IMR-90 (cell line): ENCODE measurements around the gene TCEAL1. TPM values are rescaled to one million over a fixed set of nuclear protein-coding genes. Genes with fewer than 3 reads are reported as not detected.

Experiments
- ATAC-seq: fragments of 200-7000 bp; cut with Tn5 transposase; 2 replicates; pipeline ENCODE4 v1.9.1; 2020; ENCODE audit warnings: low read depth, mild to moderate bottlenecking, moderate library complexity
- BruUV-seq: library from RNA; stranded (reverse); fragments of 400-500 nt; replicated peaks from 2 replicates; lab custom pipeline; 2021; lab: Mats Ljungman, UMichigan
- CTCF ChIA-PET: fragments of 300-600 bp; formaldehyde crosslinking; extraction: SDS; loops from one replicate; lab custom pipeline; 2021; ENCODE audit warnings: antibody characterized with exemption; lab: Yijun Ruan, JAX
- POLR2A ChIA-PET: fragments of 300-600 bp; sonication (Branson Sonifier 250); formaldehyde crosslinking; loops from one replicate; lab custom pipeline; 2022; ENCODE audit warnings: antibody characterized with exemption; ENCODE audit not compliant: unreplicated experiment; lab: Charles Lee
- DNase-seq: peaks from one replicate; pipeline ENCODE4 v3.0.0; 2013
- H2AFZ ChIP-seq: replicated peaks from 2 replicates; pipeline ENCODE3; 2013; ENCODE audit warnings: low read length, mild to moderate bottlenecking; ENCODE audit not compliant: poor library complexity
- H2AK5ac ChIP-seq: 2 replicates; pipeline ENCODE4 v1.6.1; 2013; ENCODE audit warnings: low read depth, low read length, inconsistent platforms
- H2AK9ac ChIP-seq: replicated peaks from 2 replicates; pipeline ENCODE3; 2013; ENCODE audit warnings: mild to moderate bottlenecking, low read depth, low read length, moderate library complexity; ENCODE audit not compliant: poor library complexity
- H2BK120ac ChIP-seq: 2 replicates; pipeline ENCODE4 v1.6.1; 2013; ENCODE audit warnings: low read depth, low read length, inconsistent platforms
- H2BK15ac ChIP-seq: 3 replicates; pipeline ENCODE4 v1.6.1; 2013; ENCODE audit warnings: low read depth, low read length, inconsistent platforms
- H2BK20ac ChIP-seq: 2 replicates; pipeline ENCODE4 v1.6.1; 2013; ENCODE audit warnings: low read depth, mild to moderate bottlenecking, inconsistent platforms, low read length, moderate library complexity
- H2BK5ac ChIP-seq: 2 replicates; pipeline ENCODE4 v1.6.1; 2013; ENCODE audit warnings: mild to moderate bottlenecking, low read depth, low read length, inconsistent platforms; ENCODE audit not compliant: poor library complexity, severe bottlenecking
- H3K14ac ChIP-seq: replicated peaks from 2 replicates; pipeline ENCODE4 v1.6.1; 2013; ENCODE audit warnings: low read depth, low read length, inconsistent platforms
- H3K18ac ChIP-seq: 2 replicates; pipeline ENCODE4 v1.6.1; 2013; ENCODE audit warnings: low read depth, low read length, control low read depth
- H3K23ac ChIP-seq: 2 replicates; pipeline ENCODE4 v1.6.1; 2013; ENCODE audit warnings: low read depth, low read length, inconsistent platforms
- H3K27ac ChIP-seq: 2 replicates; pipeline ENCODE4 v1.5.1; 2013; ENCODE audit warnings: mild to moderate bottlenecking, control low read depth, low read length; ENCODE audit not compliant: insufficient read depth
- H3K27me3 ChIP-seq: 2 replicates; pipeline ENCODE4 v1.6.1; 2013; ENCODE audit warnings: low read length; ENCODE audit not compliant: control insufficient read depth, insufficient read depth
- H3K36me3 ChIP-seq: 2 replicates; pipeline ENCODE4 v1.6.1; 2013; ENCODE audit warnings: low read length, mixed read lengths; ENCODE audit not compliant: control insufficient read depth, insufficient read depth
- H3K4ac ChIP-seq: 2 replicates; pipeline ENCODE4 v1.6.1; 2013; ENCODE audit warnings: low read depth, low read length, inconsistent platforms
- H3K4me1 ChIP-seq: 2 replicates; pipeline ENCODE4 v1.6.1; 2013; ENCODE audit warnings: low read length, mixed read lengths; ENCODE audit not compliant: control insufficient read depth, insufficient read depth
- H3K4me2 ChIP-seq: 2 replicates; pipeline ENCODE4 v1.6.1; 2013; ENCODE audit warnings: low read depth, mild to moderate bottlenecking, control low read depth, low read length, moderate library complexity
- H3K4me3 ChIP-seq: 2 replicates; pipeline ENCODE4 v1.5.1; 2013; ENCODE audit warnings: low read depth, mild to moderate bottlenecking, control low read depth, low read length, moderate library complexity; ENCODE audit not compliant: insufficient read depth
- H3K56ac ChIP-seq: 2 replicates; pipeline ENCODE4 v1.6.1; 2013; ENCODE audit warnings: low read length, inconsistent platforms; ENCODE audit not compliant: insufficient read depth; ENCODE audit errors: extremely low read depth
- H3K79me1 ChIP-seq, 2 experiments: 2 replicates each; pipeline ENCODE4 v1.6.1; 2013; ENCODE audit warnings: low read length in 2 of 2, inconsistent platforms in 1 of 2, low read depth in 1 of 2
- H3K9ac ChIP-seq: 2 replicates; pipeline ENCODE4 v1.6.1; 2013; ENCODE audit warnings: low read depth, low read length, control low read depth
- H3K9me1 ChIP-seq: 2 replicates; pipeline ENCODE4 v1.6.1; 2013; ENCODE audit warnings: low read length, inconsistent platforms; ENCODE audit not compliant: insufficient read depth
- H3K9me3 ChIP-seq: 2 replicates; pipeline ENCODE4 v1.6.1; 2013; ENCODE audit warnings: low read length; ENCODE audit not compliant: control insufficient read depth, insufficient read depth
- H4K20me1 ChIP-seq: 2 replicates; pipeline ENCODE4 v1.6.1; 2013; ENCODE audit warnings: low read length, inconsistent platforms; ENCODE audit not compliant: insufficient read depth
- H4K5ac ChIP-seq: 2 replicates; pipeline ENCODE4 v1.6.1; 2013; ENCODE audit warnings: mild to moderate bottlenecking, low read depth, low read length, control low read depth
- H4K8ac ChIP-seq, 2 experiments: 2 replicates each; pipeline ENCODE4 v1.6.1; 2013; ENCODE audit warnings: low read depth in 2 of 2, low read length in 2 of 2, control low read depth in 1 of 2, inconsistent platforms in 1 of 2
- H4K91ac ChIP-seq: 2 replicates; pipeline ENCODE4 v1.6.1; 2013; ENCODE audit warnings: low read depth, low read length, inconsistent platforms; ENCODE audit not compliant: insufficient read depth
- BHLHE40 ChIP-seq: fragments of 150-350 bp; IDR thresholded peaks from 2 replicates; pipeline ENCODE4 v1.6.1; 2016; ENCODE audit warnings: mild to moderate bottlenecking, low read depth, low read length
- CEBPB ChIP-seq: IDR thresholded peaks from 2 replicates; pipeline ENCODE4 v1.6.1; 2012; ENCODE audit warnings: low read depth, low read length, improper control_type of control experiment
- CHD1 ChIP-seq: IDR thresholded peaks from 2 replicates; pipeline ENCODE4 v1.6.1; 2012; ENCODE audit warnings: low read depth, low read length, improper control_type of control experiment
- CTCF ChIP-seq: conservative IDR thresholded peaks from 2 replicates; pipeline ENCODE4 v1.5.1; 2012; ENCODE audit warnings: mild to moderate bottlenecking, low read depth, low read length, improper control_type of control experiment
- ELK1 ChIP-seq: fragments of 150-350 bp; IDR thresholded peaks from 2 replicates; pipeline ENCODE4 v1.6.1; 2016; ENCODE audit warnings: low read depth, mild to moderate bottlenecking, low read length, moderate library complexity, borderline replicate concordance
- FOS ChIP-seq: fragments of 150-350 bp; IDR thresholded peaks from 2 replicates; pipeline ENCODE4 v1.6.1; 2016; ENCODE audit warnings: low read depth, low read length
- MAFK ChIP-seq: IDR thresholded peaks from 2 replicates; pipeline ENCODE4 v1.6.1; 2012; ENCODE audit warnings: low read depth, low read length, improper control_type of control experiment
- MAZ ChIP-seq: IDR thresholded peaks from 2 replicates; pipeline ENCODE4 v1.6.1; 2012; ENCODE audit warnings: low read depth, mild to moderate bottlenecking, low read length, improper control_type of control experiment, moderate library complexity, borderline replicate concordance
- MXI1 ChIP-seq: IDR thresholded peaks from 2 replicates; pipeline ENCODE4 v1.6.1; 2012; ENCODE audit warnings: low read depth, mild to moderate bottlenecking, low read length, moderate library complexity, borderline replicate concordance
- NFE2L2 ChIP-seq: fragments of 150-350 bp; IDR thresholded peaks from 2 replicates; pipeline ENCODE4 v1.6.1; 2016; ENCODE audit warnings: low read depth, mild to moderate bottlenecking, low read length
- POLR2A ChIP-seq: IDR thresholded peaks from 2 replicates; pipeline ENCODE4 v1.6.1; 2012; ENCODE audit warnings: mild to moderate bottlenecking, low read depth, low read length
- RAD21 ChIP-seq: IDR thresholded peaks from 2 replicates; pipeline ENCODE4 v1.6.1; 2012; ENCODE audit warnings: low read length, improper control_type of control experiment
- RCOR1 ChIP-seq: IDR thresholded peaks from 2 replicates; pipeline ENCODE4 v1.6.1; 2012; ENCODE audit warnings: mild to moderate bottlenecking, low read length, improper control_type of control experiment; ENCODE audit not compliant: insufficient replicate concordance
- RFX5 ChIP-seq: IDR thresholded peaks from 2 replicates; pipeline ENCODE4 v1.8.0; 2012; ENCODE audit warnings: low read depth, mild to moderate bottlenecking, low read length, moderate library complexity
- SMC3 ChIP-seq: fragments of 150-350 bp; IDR thresholded peaks from 2 replicates; pipeline ENCODE4 v1.6.1; 2016; ENCODE audit warnings: low read depth, mild to moderate bottlenecking, antibody characterized with exemption, low read length, moderate library complexity
- USF2 ChIP-seq: fragments of 150-350 bp; IDR thresholded peaks from 2 replicates; pipeline ENCODE4 v1.6.1; 2017; ENCODE audit warnings: mild to moderate bottlenecking, antibody characterized with exemption, low read length, low read depth
- WGBS, 2 experiments: methylation state at CpG; one replicate each; pipeline versions ENCODE4 v1.1.5 to v1.1.7; 2013; ENCODE audit warnings: missing lambda C conversion rate in 2 of 2; ENCODE audit not compliant: insufficient read length in 1 of 2; ENCODE audit errors: extremely low coverage in 2 of 2; 5-methylcytosine and 5-hydroxymethylcytosine counted together
- dilution Hi-C: fragments of 300-500 bp; cut with HindIII; formaldehyde crosslinking; loops from one replicate; pipeline ENCODE4 v1.14.3; 2018; ENCODE audit warnings: low sequenced_read_pairs; ENCODE audit not compliant: unreplicated experiment
- in situ Hi-C: fragments of 300-500 bp; cut with MboI; formaldehyde crosslinking; loops from 3 replicates; pipeline ENCODE4 v1.14.3; 2019; ENCODE audit warnings: low sequenced_read_pairs, inconsistent platforms, mixed read lengths
- intact Hi-C: fragments of 100-400 bp; cut with micrococcal nuclease; formaldehyde crosslinking; loops from 2 replicates; pipeline ENCODE4 v1.10.0; 2022
- polyA plus RNA-seq, 3 experiments: library from polyadenylated mRNA; depleted of rRNA; stranded (reverse); fragments of >200 nt; gene quantifications; 2 replicates each; pipeline ENCODE4 v1.2.3, GENCODE V29; 2012; ENCODE audit warnings: low replicate concordance in 1 of 3
- total RNA-seq: library from RNA; depleted of rRNA; stranded (reverse); fragments of >200 nt; gene quantifications from 2 replicates; pipeline ENCODE4 v1.2.3, GENCODE V29; 2012

TCEAL1 gene
- total and polyA plus RNA-seq, 2 of the 4 experiments (the other 2 are of a cell fraction): 9.1 to 21.8 TPM

- H3K9me1 ChIP-seq: no peaks in the 10 kb centered on the region
- peaks cover 4% of the 10 kb centered on the region; the same call in 1 of the 2 replicates for H3K4me1 ChIP-seq
- no peak overlapping the region for H3K56ac ChIP-seq
- in situ Hi-C loops: no loop called here
- H2AK9ac ChIP-seq: no peak overlapping the region
- no peak overlapping the region for H3K23ac ChIP-seq
- POLR2A ChIA-PET: no interaction called here
- DNase-seq (no peak), ATAC-seq (no peak)
- H3K9me3 ChIP-seq: no peaks in the 10 kb centered on the region
- no peak overlapping the region for H3K27ac ChIP-seq
- no peak overlapping the region for H3K4me2 ChIP-seq
- H4K91ac ChIP-seq: no peak overlapping the region
- CTCF ChIA-PET: no interaction called here
- H3K9ac ChIP-seq: no peak overlapping the region
- peaks cover 3 to 32% of the 10 kb centered on the region in 2 experiments; a peak in 2 of 4 replicates for H3K79me1 ChIP-seq
- H3K27me3 ChIP-seq: no peaks in the 10 kb centered on the region
- no peak overlapping the region for H2AK5ac ChIP-seq
- no peak overlapping the region for H3K4ac ChIP-seq
- no peak overlapping the region for H2BK15ac ChIP-seq
- dilution Hi-C loops: no loop called here
- no peak overlapping the region for H2BK20ac ChIP-seq
- no peak for TF ChIP-seq NFE2L2
- no peak for TF ChIP-seq BHLHE40
- no peak for TF ChIP-seq USF2
- no peak for TF ChIP-seq ELK1
- no peak for TF ChIP-seq RFX5
- no peak for TF ChIP-seq POLR2A
- no peak for TF ChIP-seq CHD1
- no peak for TF ChIP-seq FOS
- TF ChIP-seq MAFK: no peak
- TF ChIP-seq RAD21: no peak
- no peak for TF ChIP-seq CEBPB
- no peak for TF ChIP-seq RCOR1
- no peak for TF ChIP-seq SMC3
- TF ChIP-seq MAZ: no peak
- no peak for TF ChIP-seq CTCF
- no peak for TF ChIP-seq MXI1
- no CpG with 5 or more reads among the region's 1 CpG for WGBS, 2 experiments
- H3K4me3 ChIP-seq: no peak overlapping the region
- peaks cover 7% of the 10 kb centered on the region for H3K36me3 ChIP-seq
- H3K18ac ChIP-seq: no peak overlapping the region
- no peak overlapping the region for H2AFZ ChIP-seq
- intact Hi-C loops: no loop called here
- no peak overlapping the region for H2BK120ac ChIP-seq
- BruUV-seq: no TSS peak
- H4K8ac ChIP-seq: no peak overlapping the region
- no peak overlapping the region for H4K5ac ChIP-seq
- no peaks in the 10 kb centered on the region for H4K20me1 ChIP-seq
- H3K14ac ChIP-seq: no peak overlapping the region
- H2BK5ac ChIP-seq: no peak overlapping the region
Measured at GRCh38 chrX:103610282-103610681, 18.5 kb upstream of the TCEAL1 start.
